ENCODE data around the gene STARD3. TPM values are rescaled to one million over a fixed set of nuclear protein-coding genes. Genes with fewer than 3 reads are reported as not detected.
A peak's percentile ranks its signal among the peaks of the same experiment; 100 is the strongest.

Gene STARD3
- total RNA-seq, 1 donor from 2014 or later: 32.7 TPM

DNA sequence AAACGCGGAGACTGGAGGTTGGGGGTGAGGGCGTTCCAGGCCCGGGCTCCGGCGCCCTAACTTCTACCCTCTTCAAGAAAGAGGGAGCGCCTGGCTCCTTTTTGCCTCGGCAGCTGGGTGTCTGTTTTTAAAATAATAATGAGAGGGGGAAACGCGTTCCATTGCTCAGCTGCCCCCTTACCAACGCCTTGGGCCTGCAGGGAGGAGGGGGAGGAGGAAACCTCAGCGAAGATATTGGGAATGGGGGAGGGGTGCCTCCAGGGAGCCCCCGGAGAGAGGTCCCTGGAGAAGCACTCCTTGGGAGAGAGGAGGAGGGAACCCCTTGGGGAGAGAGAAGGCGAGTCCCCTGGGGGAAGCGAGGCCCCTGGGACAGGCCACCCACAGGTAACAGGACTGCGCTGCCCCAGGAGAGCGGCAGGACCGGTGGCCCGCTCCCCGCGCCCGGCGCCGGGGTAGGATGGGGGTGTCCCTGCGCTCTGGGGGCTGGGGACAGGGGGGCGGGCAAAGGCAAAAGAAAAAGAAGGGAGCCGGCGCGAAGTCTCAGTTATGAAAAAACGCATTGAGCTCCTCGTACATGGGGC, 31.9 kb upstream of the STARD3 start:
- no peak for DNase-seq (ENCODE audit: low read depth in 2 of 2)

DNA sequence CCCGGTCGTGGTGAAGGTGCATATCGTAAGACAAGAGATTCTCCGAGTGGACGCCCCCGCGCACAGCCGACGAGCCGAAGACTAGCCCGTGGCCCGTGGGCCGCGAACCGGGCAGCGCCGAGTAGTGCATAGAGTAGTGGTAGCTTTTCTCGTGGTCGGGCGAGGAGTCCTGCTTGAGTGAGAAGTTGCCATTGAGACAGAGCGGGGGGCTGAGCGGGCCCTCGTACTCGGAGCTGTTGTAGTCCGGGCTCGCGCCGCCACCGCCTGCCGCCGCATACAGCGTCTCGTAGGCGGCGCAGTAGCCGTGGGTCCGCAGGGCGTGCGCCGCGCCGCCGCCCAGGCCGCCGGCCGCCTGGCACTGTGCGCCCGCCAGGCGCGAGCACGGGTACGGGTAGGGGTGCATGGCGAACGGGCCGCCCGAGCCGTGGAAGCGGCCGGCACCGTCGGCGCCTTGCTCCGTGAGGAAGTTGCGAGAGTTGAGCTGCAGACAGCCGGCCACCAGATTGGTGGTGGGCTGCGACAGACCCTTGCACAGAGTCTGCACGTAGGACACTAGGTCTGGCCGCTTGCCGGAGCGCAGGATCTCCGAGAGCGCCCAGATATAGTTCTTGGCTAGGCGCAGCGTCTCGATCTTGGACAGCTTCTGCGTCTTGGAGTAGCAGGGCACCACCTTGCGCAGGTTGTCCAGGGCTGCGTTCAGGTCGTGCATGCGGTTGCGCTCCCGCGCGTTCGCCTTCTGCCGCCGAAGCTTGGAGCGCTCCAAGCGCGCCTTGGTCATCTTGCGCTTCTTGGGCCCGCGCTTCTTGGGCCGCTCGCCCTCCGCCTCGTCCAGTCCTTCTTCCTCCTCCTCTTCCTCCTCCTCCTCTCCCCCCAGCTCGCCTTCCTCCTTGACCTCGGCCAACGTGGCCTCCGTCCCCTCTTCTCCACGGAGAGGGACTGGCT, 31.2 kb upstream of the STARD3 start:
- DNase-seq (ENCODE audit: low read depth in 2 of 2): peak in 1 of 2 donors; percentile 13

- DNase-seq (ENCODE audit: low read depth in 2 of 2): no peak
These were observed 30.4 kb upstream of the STARD3 start for GRCh38 chr17:39606434-39607056.

DNA sequence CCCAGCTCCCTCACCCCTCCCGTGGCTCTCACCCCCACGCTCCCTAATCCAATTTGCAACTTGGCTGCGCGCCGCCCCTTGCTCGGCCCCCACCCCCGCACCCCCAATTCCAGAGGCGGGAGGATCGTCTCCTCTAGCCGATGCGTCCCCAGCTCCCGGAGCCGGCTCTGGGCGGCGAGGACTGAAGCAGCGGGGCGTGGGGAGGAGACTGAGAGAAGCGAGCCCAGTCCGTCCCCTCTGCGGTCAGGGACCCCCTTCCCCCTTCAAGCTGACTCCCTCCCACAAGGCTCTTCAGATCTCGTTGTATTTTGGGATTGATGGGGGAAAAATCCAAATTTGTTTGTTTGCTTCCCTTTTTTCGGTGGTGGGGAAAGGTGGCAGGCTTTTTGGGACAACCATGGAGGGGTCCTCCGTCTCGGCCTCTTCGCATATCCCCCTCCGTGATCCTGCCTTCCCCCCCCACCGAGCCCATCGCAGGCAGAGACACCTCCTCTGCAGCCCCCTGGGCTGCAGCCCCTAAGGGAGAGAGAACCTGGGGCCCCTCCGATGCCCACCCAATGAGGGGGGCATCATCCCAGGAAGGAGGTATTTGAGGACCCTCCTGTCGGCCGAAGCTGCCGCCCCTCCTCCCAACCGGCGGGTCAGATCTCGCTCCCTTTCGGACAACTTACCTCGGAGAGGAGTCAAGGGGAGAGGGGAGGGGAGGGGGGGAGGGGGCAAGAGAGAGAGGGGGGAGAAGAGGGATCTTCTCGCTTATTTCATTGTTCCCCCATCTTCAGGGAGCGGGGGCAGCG, 29.7 kb upstream of the STARD3 start:
- no peak for DNase-seq (ENCODE audit: low read depth in 2 of 2)

DNA sequence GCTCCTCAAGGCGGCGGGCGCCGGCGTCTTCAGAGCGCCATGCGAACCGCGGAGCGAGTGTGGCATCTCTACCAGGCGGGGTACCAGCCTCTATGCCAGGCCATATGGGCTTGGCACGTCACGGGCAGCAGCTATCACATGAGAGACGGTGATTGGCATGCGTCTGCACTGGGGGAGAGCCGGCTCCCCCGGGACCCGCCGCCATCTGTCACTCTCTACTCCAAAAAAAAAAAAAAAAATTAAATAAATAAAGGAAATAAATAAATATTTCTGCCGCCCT, 29.2 kb upstream of the STARD3 start, which contains the start of gene NEUROD2:
TSS of gene NEUROD2 (minus strand) at position 70 of the 280 bp plus-strand sequence. CDS start 1,321 bp downstream, outside the sequence.
- no peak for DNase-seq (ENCODE audit: low read depth in 2 of 2)

GRCh38 chr17:39608142-39608981, 28.6 kb upstream of the STARD3 start:
- no peak for DNase-seq (ENCODE audit: low read depth in 2 of 2)

DNA sequence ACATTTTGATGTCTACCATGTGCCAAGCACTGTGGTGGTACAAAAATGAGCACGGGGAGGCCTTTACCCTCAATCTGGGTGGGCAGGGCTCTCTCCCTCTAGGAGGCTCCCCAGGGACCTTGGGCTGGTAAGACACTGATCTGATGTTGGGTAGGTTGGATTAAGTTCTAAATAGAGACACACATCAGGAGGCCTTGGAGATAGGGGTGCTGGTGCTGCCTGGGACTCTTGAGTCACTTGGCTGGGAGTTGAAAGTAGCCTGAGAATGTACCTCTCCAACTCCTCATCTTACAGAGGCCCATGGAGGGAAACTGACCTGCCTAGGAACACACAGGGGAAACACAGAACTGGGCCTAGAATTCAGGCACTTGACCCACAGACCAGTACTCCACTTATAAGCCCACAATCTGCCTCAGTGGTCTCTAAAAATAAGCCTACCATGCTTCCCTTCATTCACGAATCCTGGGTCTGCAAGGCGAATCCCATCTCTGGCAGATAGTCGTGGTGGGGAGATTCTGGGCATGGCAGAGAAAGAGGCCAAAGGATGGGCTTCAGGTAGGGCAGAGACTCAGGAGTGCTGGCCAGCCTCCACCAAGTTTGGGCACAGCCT, 27.4 kb upstream of the STARD3 start:
- DNase-seq (ENCODE audit: low read depth in 2 of 2): no peak

GRCh38 chr17:39611401-39612112, 25.4 kb upstream of the STARD3 start:
- no peak for DNase-seq (ENCODE audit: low read depth in 2 of 2)

- no peak for DNase-seq (ENCODE audit: low read depth in 2 of 2)
These were observed 24.6 kb upstream of the STARD3 start for GRCh38 chr17:39612291-39612894.

DNA sequence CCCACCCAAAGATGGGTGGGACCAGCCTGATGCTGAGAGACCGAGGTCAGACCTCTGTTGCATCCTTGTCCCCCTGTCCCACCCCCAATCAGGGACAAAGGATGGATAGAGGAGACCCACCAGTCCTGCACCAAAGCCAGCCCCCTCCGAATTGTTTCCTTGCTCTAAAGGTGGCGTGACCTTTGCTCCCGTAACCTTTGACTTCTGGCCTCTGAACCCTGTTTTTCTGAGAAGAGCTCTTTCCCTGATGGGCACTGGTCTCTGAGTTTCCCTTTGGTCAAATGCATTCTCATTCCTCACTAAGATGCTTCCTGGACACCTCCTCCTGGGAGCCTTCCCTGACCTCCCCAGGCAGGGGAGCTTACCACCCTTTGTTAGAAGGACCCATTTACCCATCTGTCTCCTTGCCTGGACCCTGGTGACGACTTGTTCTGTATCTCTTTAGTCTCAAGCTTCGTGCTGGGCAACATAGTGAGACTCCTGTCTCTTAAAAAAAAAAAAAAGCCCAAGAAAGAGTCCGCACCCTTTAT, 23.9 kb upstream of the STARD3 start:
- DNase-seq (ENCODE audit: low read depth in 2 of 2): no peak

- DNase-seq (ENCODE audit: low read depth in 2 of 2): no peak
These were observed 22.3 kb upstream of the STARD3 start for GRCh38 chr17:39614545-39615157.

- DNase-seq (ENCODE audit: low read depth in 2 of 2): no peak
These were observed 21.5 kb upstream of the STARD3 start for GRCh38 chr17:39615434-39615833.

DNA sequence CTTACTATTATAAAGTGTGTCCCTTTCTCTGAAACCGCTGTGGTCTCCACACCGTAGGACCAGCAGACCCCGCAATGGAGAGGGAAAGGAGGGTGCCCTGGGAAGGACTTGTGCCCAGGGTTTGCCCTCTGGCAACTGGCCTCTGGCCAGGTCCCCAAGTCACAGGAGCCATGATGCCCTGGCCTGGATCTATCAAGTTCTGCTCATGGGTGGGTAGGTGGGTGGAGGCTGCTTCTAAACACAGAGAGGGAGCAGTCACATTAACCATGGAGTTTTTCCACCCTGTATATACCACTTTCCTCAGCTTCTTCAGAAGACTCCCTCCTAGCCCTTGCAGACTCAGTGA, 19.9 kb upstream of the STARD3 start:
- DNase-seq (ENCODE audit: low read depth in 2 of 2): no peak

DNA sequence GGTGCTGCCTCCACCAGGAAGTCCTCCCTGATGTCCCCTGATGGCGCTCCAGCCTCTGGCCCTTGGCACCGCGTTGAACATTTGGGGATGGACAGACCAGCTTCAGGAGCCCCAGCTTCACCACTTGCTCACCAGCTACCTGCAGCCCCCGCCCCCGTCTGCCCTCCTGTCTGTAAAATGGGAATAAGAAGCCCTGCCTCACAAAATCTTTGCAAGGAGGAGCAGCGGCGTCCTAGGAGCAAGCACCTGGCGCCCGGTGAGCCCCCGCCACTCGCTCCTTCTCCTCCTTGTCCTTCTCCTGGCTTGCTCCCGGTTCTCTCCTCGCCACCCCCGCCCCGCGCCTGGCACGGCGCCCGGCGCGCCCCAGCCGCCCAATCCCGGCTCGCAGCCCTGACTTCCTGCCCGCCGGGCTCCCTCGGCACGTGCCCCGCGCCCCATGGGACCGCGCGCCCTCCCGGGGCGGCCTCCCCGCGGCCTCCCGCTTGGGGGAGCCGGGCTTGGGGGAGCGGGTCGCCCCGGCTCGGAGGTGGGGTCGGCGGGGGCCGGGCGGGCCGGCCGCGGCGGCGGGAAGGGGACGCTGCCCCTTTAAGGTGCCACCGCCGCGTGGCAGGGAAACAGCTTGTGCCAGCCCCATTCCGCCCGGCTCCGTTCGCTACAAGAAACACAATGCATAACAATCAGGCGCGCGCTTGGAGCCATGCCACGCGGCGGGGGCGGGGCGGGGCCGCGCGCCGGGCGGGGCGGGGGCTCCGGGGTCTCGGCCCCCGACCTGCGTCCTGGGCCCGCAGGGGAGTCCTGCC, 19.3 kb upstream of the STARD3 start:
- peak; percentile 15 to 75 for DNase-seq (ENCODE audit: low read depth in 2 of 2)

GRCh38 chr17:39618246-39618913, 18.6 kb upstream of the STARD3 start:
- peak in 1 of 2 donors; percentile 18 for DNase-seq (ENCODE audit: low read depth in 2 of 2)

GRCh38 chr17:39618956-39619785, 17.8 kb upstream of the STARD3 start:
- DNase-seq (ENCODE audit: low read depth in 2 of 2): no peak

DNA sequence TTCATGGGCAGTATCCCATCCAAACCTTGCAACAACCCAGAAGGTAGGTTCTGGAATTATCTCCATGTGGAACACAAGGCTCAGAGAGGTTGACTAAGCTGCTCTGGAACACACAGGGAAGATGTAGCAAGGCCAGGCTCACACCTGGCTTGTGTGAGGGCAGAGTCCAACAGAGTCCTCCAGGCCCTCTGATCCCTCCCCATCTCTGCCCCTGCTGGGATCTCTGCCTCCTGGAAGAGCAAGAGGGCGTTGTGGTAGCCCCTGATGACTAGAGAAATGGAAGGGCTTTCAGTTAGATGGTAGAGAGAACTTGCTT, 17.2 kb upstream of the STARD3 start:
- no peak for DNase-seq (ENCODE audit: low read depth in 2 of 2)

All from dermis microvascular lymphatic vessel endothelial cell (primary cell).